SU-DHL-6 (cell line): ENCODE measurements around the gene SNRNP200.

ENCODE experiments used
- H2AFZ ChIP-seq: fragments of 200-600 bp; sonication (generic); 2 replicates; pipeline ENCODE4 v1.6.1; 2014; ENCODE audit warnings: low read depth, mild to moderate bottlenecking, moderate library complexity, mixed read lengths, antibody characterized with exemption, low read length; ENCODE audit not compliant: severe bottlenecking
- H3F3A ChIP-seq: fragments of 200-600 bp; shearing (Covaris generic); 2 replicates; pipeline ENCODE4 v1.6.0; 2016; ENCODE audit warnings: antibody characterized with exemption, mild to moderate bottlenecking; ENCODE audit not compliant: insufficient read depth
- H3K27ac ChIP-seq: fragments of 200-600 bp; sonication (generic); 2 replicates; pipeline ENCODE4 v1.5.1; 2016; ENCODE audit warnings: low read depth, mild to moderate bottlenecking, low read length, moderate library complexity, mixed read lengths
- H3K27me3 ChIP-seq: fragments of 200-600 bp; sonication (generic), shearing (Covaris generic); 2 replicates; pipeline ENCODE4 v1.6.0; 2014; ENCODE audit warnings: mild to moderate bottlenecking, low read length
- H3K36me3 ChIP-seq: fragments of 200-600 bp; sonication (generic); 2 replicates; pipeline ENCODE4 v1.6.1; 2014; ENCODE audit warnings: mild to moderate bottlenecking, low read length, mixed read lengths
- H3K4me2 ChIP-seq: fragments of 300-600, 200-600 bp; shearing (Covaris generic), sonication (generic); 2 replicates; pipeline ENCODE4 v1.6.0; 2014; ENCODE audit warnings: low read length, low read depth, mild to moderate bottlenecking; ENCODE audit not compliant: poor library complexity, severe bottlenecking
- H3K4me3 ChIP-seq: fragments of 200-600 bp; sonication (generic); 2 replicates; pipeline ENCODE4 v1.5.1; 2014; ENCODE audit warnings: antibody characterized with exemption, low read length, mild to moderate bottlenecking, mixed read lengths; ENCODE audit not compliant: insufficient read depth, poor library complexity, severe bottlenecking
- H3K79me2 ChIP-seq: fragments of 200-600 bp; sonication (generic); 2 replicates; pipeline ENCODE4 v1.6.1; 2014; ENCODE audit warnings: mild to moderate bottlenecking, low read length, moderate library complexity; ENCODE audit not compliant: insufficient read depth
- H3K9ac ChIP-seq: fragments of 200-600 bp; sonication (generic); 2 replicates; pipeline ENCODE4 v1.7.0; 2014; ENCODE audit warnings: mild to moderate bottlenecking, low read length
- H3K9me2 ChIP-seq: fragments of 200-600 bp; sonication (generic); replicated peaks from 2 replicates; pipeline ENCODE4 v1.6.1; 2014; ENCODE audit warnings: low read length; ENCODE audit not compliant: insufficient read depth
- H3K9me3 ChIP-seq: fragments of 200-600 bp; sonication (generic); 2 replicates; pipeline ENCODE4 v1.6.1; 2014; ENCODE audit warnings: low read length, mixed read lengths; ENCODE audit not compliant: insufficient read depth
- H4K20me1 ChIP-seq: fragments of 200-600 bp; sonication (generic); 2 replicates; pipeline ENCODE4 v1.6.1; 2014; ENCODE audit warnings: low read depth, mild to moderate bottlenecking, antibody characterized with exemption, low read length, moderate library complexity, mixed read lengths
- CTCF ChIP-seq: fragments of 200-600 bp; sonication (generic); IDR thresholded peaks from one replicate; pipeline ENCODE4 v1.5.1; 2017; ENCODE audit warnings: antibody characterized with exemption, mild to moderate bottlenecking, low read length, moderate library complexity; ENCODE audit not compliant: insufficient read depth, poor library complexity, severe bottlenecking
- EZH2phosphoT487 ChIP-seq: fragments of 200-600 bp; sonication (generic), shearing (Covaris generic); conservative IDR thresholded peaks from 2 replicates; pipeline ENCODE4 v1.6.1; 2018; ENCODE audit warnings: mild to moderate bottlenecking, antibody characterized with exemption, low read length, moderate library complexity, mixed read lengths

SNRNP200 gene

GRCh38 chr2:96320326-96320725 is 15.0 kb upstream of the SNRNP200 start:
- H3K9me3 ChIP-seq: no peaks in the 10 kb centered on the region
- peaks cover 14% of the 10 kb centered on the region for H3F3A ChIP-seq
- peak overlapping the region; percentile 84 for H3K27ac ChIP-seq
- no peaks in the 10 kb centered on the region for H3K36me3 ChIP-seq
- H3K4me2 ChIP-seq: peak overlapping the region; percentile 75
- H2AFZ ChIP-seq: peak overlapping the region; percentile 35
- H3K9ac ChIP-seq: peak overlapping the region; percentile 80
- TF ChIP-seq EZH2phosphoT487 (no peak), CTCF (no peak)
- peaks cover 31% of the 10 kb centered on the region for H3K79me2 ChIP-seq
- no peaks in the 10 kb centered on the region for H3K9me2 ChIP-seq
- no peaks in the 10 kb centered on the region for H3K27me3 ChIP-seq
- no peaks in the 10 kb centered on the region for H4K20me1 ChIP-seq
- H3K4me3 ChIP-seq: peak overlapping the region; percentile 66

- H3K27ac ChIP-seq: peak overlapping the region; percentile 24; the same call in 1 of the 2 replicates
- H3K9me2 ChIP-seq: no peaks in the 10 kb centered on the region
- H3K79me2 ChIP-seq: peaks cover 27% of the 10 kb centered on the region
- H3K9ac ChIP-seq: peak overlapping the region; percentile 80
- H3K9me3 ChIP-seq: no peaks in the 10 kb centered on the region
- H3K4me3 ChIP-seq: peak overlapping the region; percentile 66
- no peak for TF ChIP-seq CTCF
- TF ChIP-seq EZH2phosphoT487: no peak
- no peaks in the 10 kb centered on the region for H4K20me1 ChIP-seq
- peak overlapping the region; percentile 75 for H3K4me2 ChIP-seq
- no peaks in the 10 kb centered on the region for H3K27me3 ChIP-seq
- H3F3A ChIP-seq: peaks cover 14% of the 10 kb centered on the region
- H2AFZ ChIP-seq: no peak overlapping the region
- no peaks in the 10 kb centered on the region for H3K36me3 ChIP-seq
Observed at GRCh38 chr2:96319396-96319795, 14.1 kb upstream of the SNRNP200 start.

- peaks cover 27% of the 10 kb centered on the region for H3K79me2 ChIP-seq
- H4K20me1 ChIP-seq: no peaks in the 10 kb centered on the region
- peak overlapping the region; percentile 75 for H3K4me2 ChIP-seq
- peaks cover 14% of the 10 kb centered on the region for H3F3A ChIP-seq
- no peak overlapping the region for H3K4me3 ChIP-seq
- H3K9ac ChIP-seq: no peak overlapping the region
- no peaks in the 10 kb centered on the region for H3K27me3 ChIP-seq
- no peak overlapping the region for H2AFZ ChIP-seq
- H3K9me2 ChIP-seq: no peaks in the 10 kb centered on the region
- TF ChIP-seq EZH2phosphoT487 (no peak), CTCF (no peak)
- H3K36me3 ChIP-seq: no peaks in the 10 kb centered on the region
- H3K27ac ChIP-seq: peak overlapping the region; percentile 24; the same call in 1 of the 2 replicates
- no peaks in the 10 kb centered on the region for H3K9me3 ChIP-seq
Observed at GRCh38 chr2:96318723-96319122, 13.4 kb upstream of the SNRNP200 start.
